HUDEP-2 (cell line): ENCODE results near the gene DENND5A.
A peak's percentile ranks its signal among the peaks of the same experiment; 100 is the strongest.
"Not testable (repeated sequence)": the region's sequence is repeated elsewhere in the genome, so short reads cannot be mapped to it uniquely, and the experiment has no call there.

Experiments
- DNase-seq, 76 experiments: peaks; one replicate each; lab custom pipeline; 2025; ENCODE audit not compliant: unreplicated experiment in 76 of 76; lab: John Stamatoyannopoulos, UW

The DENND5A gene

DNA sequence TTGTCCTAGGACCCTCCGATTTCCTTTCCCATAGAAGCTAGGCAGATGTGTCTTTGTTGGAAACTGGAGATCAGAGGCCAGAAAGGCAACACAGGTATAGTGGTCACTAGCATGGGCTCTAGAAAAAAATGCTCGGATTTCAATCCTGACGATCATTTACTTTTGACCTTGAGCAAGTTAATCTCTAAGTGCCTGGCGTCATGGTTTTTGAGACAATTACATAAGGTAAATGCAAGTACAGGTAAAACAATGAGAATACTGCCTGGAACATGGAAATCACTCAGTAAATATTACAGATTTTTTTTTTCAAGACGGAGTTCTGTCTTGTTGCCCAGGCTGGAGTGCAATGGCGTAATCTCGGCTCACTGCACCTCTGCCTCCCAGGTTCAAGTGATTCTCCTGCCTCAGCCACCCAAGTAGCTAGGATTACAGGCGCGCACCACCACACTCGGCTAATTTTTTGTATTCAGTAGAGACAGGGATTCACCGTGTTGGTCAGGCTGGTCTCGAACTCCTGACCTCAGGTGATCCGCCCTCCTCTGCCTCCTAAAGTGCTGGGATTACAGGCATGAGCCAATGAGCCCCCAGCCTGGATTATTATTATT is 1.1 kb upstream of the DENND5A start:
- DNase-seq, result no peak

DNA sequence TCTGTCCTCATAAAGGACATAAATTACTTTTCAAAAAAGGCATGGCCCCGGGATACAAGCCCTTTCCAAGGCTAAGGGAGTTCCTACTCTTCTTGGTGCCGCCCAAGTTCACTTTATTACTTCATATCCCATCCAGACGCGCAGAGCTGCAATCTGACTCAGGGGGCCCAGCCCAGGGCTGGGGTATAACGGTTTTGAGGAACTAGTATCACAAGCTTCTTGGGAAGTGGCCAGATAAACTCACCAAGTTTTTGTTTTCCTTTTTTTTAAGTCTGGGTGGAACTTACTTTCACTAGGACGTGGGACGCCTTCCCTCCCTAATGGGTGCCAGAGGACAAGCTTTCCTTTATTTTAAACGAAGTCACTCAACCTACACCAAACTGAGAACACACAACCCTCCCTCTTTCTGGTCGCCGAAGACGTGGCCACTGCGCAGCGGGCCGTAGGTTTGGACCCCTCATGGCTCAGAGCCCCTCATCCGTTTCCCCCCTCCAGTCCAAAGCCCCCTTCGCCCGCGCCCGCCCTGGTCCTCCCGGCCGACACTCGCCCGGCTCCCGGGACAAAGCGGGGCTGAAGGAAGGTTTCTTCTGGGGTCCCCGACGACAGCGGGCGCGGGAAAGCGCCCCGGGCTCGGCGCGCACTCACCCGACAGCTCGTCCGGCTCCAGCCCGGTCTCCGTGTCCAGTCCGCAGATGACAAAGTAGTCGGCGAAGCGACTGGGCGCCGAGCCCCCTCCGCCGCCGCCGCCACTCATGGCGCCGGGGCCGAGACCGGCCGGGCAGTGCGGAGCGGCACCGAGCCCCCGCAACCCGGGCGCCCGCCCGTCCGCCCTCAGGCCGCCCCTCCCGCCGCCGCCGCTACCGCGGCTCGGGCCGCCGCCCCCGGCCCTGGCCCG is 587 bp downstream of the DENND5A start:
- peak in 39 of 76 experiments; percentile 2 to 43 (median 19) for DNase-seq

DNA sequence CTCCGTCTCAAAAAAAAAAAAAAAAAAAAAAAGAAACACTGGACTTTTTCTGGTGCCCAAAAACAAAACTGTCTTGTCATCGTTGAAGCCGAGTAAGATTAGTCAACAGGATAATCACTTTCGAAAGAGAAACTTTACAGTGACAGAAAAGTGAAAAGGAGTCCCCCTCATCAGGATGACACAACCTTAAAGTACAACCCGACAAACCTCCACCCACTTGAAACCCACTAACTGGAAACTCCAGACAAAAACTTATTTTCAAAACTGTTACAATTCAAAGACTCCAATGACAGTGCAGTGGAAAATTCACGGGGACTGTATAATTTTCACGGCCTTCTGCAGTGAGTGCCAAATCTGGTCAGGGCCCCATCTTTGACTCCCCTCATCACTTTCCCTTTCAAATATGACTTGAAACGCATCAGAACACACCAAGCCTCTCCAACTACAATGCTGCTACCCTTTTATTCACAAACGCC is 1.3 kb downstream of the DENND5A start:
- no peak for DNase-seq

DNA sequence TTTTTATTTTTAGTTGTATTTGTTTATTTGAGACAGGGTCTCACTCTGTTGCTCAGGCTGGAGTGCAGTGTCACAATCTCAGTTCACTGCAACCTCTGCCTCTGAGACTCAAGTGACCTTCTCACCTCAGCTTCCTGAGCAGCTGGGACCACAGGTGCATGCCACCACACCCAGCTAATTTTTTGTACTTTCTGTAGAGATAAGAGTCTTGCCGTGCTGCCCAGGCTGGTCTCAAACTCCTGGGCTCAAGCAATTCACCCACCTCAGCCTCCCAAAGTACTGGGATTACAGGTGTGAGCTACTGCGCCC is 4.4 kb downstream of the DENND5A start:
- not testable (repeated sequence) for DNase-seq

DNA sequence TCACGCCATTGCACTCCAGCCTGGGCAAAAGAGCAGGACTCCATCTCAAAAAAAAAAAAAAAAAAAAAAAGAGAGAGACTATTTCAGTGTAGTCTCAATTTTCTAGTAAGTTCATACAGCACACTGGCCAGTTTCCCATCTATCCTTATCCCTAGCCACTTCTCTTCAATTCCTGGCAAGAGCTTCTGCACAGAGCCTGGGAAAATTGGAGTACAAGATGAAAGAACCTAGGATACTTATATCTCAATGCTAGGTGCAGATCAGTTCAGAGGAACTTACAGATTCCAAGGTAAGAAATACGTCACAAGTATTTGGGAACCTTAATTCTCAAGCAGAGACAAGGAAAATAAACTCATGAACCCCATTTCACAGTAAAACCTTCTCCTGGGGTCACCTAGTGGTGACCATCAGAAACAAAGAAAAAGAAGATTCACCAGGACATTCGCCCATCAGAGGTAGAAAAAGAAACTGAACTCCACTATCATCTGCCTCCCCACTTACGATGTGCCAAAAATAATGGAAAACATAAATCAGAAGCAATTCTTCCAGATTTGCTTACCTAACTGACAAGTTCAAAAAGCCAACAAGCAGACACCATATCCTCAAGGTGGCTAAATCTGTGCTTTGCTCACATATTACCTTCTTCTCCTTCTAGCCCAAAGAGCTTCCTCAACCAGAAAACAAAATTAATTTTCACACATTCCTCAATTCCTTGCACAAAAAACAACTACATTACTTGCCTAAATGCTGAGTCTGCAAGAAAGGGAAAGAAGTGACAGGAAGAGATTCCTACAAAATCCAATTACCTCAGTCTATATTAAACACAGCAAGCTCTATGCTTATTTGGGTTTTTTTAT is 4.9 kb downstream of the DENND5A start:
- DNase-seq, result no peak

DNA sequence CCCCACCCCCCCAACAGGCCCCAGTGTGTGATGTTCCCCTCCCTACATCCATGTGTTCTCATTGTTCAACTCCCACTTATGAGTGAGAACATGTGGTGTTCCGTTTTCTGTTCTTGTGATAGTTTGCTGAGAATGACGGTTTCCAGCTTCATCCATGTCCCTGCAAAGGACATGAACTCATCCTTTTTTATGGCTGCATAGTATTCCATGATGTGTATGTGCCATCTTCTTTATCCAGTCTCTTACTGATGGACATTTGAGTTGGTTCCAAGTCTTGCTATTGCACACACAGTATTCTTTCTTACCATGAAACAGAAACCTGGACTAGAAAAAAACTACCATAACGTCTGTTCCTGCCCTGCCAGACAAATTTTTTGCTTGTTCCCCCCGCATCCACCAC is 6.9 kb downstream of the DENND5A start:
- DNase-seq, result not testable (repeated sequence)

DNA sequence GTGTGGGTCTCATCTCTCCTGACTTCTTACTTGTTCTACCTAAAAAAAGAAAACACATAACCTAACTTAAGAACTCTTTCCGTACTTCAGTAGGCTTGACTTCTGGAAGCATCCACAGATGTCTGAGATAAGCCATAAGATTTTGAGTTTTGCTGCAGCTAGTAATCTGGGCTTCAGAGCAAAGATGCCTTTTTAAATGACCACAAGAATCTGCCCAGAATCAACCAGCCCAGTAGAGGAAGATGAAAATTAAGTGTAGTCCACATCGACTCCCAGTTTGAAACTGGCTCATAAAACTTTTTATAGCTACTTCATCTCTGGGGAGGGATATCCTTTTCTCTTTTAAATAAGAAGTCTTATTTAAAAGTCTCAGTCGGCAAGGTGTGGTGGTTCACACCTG is 10.7 kb downstream of the DENND5A start:
- no peak for DNase-seq

DNA sequence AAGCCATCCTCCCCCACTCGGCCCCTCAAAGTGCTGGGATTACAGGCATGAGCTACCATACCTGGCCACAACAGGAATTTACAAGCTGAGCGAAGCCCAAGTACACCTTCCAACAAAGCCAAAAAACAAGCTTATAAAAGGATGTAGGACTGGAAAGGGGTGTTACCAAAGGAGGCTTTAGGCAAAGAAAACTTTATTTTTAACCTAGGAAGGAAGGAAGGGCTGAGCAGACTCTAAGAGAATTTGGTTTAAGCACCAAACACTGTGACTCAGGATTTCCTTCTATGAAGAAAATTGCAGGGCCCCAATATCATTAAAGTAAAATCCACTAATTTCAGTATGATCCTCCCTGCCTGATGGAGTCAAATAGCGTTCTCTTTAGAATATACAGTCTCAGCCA is 12.1 kb downstream of the DENND5A start:
- no peak for DNase-seq

DNA sequence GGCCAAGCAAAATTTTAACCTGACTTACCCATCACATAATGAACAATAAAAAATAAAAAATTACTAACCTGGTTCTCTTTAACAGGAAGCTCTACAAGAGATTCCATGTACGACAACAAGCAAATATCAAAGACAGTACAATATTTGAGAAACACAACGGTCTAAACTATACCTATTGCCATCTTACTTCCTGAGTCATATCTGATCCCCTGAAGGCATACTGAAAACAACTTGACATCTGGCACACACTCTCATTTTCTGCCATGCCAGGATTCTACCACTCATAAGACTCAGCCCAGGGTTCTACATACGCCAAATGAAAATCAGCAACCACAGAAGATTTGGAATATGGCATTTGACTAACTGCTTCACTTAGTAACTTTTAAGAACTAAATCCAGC is 13.8 kb downstream of the DENND5A start:
- no peak for DNase-seq

DNA sequence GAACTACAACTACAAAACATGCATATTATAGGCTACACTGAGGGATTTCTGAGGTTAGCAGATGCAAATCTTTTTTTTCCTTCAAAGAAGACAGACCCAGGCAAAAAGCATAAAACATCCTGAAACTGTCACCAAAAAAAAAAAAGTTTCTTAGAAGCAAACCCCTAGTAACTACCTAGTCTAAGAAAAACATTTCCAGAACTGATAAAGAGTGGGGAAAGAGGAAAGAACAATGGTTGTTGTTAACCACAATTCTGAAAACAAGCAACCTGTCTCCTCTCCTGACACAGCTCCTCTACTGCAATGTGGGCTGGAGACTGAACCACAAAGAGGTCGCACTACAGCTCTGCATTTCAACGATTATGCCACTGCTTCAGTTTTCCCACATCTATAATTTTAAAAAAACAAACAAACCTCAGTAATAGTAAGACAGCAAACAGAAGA is 15.0 kb downstream of the DENND5A start:
- DNase-seq, result no peak

DNA sequence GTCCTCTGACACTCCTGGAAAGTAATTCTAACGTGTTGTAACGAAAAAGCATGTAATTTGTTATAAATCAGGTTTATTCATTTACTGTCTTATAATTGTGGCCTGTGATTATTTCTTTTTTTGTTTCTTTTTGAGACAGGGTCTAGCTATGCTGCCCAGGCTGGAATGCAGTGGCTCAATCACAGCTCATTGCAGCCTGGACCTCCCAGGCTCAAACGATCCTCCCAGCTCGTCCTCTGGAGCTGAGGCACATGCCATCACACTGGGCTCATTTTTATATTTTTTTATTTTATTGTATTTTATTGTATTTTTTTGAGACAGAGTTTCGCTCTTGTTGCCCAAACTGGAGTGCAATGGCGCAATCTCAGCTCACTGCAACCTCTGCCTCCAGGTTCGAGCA is 15.9 kb downstream of the DENND5A start:
- no peak for DNase-seq

DNA sequence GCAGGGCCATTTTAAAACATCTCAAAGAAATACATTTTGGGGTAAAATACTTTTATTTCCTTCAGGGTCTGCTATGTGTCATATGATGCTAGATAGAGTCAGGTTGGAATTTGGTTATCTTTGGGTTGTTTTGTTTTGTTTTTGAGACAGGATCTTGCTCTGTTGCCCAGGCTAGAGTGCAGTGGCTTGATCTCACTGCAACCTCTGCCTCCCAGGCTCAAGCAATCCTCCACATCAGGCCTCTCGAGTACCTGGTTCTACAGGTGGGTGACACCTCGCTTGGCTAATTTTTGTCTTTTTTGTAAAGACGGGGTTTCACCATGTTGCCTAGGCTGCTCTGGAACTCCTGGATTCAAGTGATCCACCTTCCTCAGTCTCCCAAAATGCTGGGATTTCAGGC is 17.3 kb downstream of the DENND5A start:
- no peak for DNase-seq

DNA sequence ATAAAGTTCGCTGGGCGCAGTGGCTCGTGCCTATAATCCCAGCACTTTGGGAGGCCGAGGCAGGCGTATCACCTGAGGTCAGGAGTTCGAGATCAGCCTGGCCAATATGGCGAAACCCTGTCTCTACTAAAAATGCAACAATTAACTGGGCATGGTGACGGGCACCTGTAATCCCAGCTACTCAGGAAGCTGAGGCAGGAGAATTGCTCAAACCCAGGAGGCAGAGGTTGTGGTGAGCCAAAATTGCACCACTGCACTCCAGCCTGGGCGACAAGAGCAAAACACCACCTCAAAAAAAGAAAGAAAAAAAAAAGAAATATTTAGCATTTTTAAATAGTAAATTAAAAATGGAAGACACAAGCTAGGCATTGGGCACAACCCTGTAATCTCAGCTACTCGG is 28.9 kb downstream of the DENND5A start:
- not testable (repeated sequence) for DNase-seq

DNA sequence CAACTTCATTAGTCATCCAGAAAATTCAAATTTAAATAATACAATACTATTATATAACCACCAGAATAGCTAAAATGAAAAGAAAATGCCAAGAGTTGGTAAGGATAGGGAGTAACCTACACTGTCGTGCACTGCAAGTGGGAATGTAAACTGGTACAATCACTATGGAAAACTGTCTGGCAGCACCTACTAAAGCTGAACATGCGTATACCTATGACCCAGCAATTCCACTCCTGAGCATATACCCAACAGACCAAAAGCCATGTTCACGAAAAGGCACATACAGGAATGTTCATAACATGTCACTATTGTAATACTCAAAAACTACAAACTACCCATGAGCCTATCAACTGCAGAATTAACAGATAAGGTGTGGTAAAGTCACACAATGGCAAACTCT is 32.7 kb downstream of the DENND5A start:
- DNase-seq, result no peak

DNA sequence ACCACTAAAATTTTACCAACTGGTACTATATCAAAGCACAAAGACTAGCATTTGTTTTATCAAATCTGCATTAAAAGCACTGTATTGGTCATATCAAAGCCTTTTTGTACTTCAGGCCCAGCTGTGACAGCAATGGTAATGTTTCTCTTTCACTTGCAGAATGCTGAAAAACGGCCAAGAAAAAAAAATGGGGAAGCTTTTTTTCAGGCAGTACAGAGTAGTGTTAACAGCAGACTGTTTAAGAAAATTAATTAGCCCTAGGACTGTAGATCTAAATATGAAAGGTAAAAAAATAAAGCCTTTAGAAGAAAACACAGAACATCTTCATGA is 33.3 kb downstream of the DENND5A start:
- peak in 2 of 76 experiments; percentile 5 for DNase-seq

DNA sequence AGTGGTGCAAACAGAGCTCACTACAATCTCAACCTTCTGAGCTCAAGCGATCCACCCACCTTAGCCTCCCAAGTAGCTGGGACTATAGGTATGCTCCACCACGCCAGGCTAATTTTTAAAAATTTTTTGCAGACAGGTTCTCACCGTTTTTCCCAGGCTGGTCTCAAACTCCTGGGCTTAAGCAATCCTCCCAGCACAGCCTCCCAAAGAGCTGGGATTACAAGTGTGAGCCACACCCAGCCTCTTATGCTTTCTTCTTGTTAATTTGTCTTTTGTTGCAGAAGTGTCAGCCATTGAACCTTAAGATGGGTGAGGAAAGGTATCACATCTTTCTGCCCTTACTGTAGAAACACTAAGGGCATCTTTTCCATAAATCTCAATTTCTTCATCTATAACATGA is 34.9 kb downstream of the DENND5A start:
- DNase-seq, result no peak

DNA sequence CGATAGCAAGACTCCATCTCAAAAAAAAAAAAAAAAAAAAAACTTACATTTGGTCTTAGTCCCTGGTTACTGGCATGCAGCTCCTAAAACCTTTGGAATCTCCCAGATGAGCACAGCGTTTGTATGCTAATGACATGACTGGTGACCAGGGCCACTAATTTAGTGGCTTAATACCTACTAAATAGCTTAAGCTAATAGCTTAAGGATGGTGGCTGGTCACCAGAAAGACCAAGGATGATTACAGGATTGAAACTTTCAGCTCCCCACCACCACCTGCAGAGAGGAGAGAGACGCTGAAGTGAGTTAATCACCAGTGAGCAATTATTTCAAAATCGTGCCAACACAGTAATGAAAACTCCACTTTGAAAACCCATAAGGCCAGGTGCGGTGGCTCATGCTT is 37.1 kb downstream of the DENND5A start:
- DNase-seq, result no peak

DNA sequence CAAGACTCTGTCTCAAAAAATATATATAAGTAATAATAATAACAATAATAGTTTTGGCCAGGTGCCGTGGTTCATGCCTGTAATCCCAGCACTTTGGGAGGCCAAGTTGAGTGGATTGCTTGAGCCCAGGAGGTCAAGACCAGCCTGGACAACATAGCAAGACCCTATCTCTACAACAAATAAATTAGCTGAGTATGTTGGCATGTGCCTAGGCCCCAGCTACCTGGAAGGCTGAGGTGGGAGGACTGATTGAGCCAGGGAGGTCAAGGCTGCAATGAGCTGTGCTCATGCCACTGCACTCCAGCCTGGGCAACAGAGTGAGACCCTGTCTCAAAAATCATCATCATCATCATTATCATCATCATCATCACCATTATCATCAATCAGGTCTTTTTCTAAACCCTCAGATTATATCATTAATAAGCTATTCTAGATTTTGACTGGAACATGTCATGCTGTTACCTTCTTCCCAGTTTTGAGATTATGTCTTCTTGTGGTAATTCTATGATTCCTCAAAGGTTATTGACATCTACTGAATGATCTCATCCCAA is 39.3 kb downstream of the DENND5A start:
- no peak for DNase-seq

DNA sequence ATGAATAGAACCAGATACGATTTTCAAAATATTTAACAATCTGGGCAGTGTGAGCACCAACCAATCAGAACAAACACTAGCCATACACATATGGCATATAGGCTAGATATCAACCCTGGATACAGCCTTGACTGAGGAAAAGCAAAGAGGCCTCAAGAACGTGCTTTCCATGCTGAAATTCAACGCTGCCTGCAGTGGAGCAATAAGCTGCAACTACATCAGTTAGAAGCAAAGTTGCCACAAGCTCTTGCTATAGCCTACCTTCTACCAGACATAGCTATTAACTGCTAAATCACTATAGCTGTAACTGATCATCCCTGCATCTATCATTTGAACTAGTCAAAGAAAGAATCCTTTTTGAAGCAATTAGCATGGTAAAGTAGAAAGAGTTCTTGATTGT is 42.5 kb downstream of the DENND5A start:
- no peak for DNase-seq

DNA sequence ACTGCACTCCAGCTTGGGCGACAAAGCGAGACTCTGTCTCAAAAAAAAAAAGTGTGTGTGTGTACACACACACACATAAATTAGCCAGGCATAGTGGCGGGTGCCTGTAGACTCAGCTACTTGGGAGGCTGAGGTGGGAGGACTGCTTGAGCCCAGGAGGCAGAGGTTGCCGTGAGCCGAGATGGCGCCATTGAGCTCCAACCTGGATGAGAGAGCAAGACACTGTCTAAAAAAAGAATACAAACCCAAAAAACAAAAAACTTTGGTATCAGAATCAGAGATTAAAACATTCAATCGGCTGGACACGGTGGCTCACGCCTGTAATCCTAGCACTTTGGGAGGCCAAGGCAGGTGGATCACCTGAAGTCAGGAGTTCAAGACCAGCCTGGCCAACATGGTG is 44.3 kb downstream of the DENND5A start:
- not testable (repeated sequence) for DNase-seq

DNA sequence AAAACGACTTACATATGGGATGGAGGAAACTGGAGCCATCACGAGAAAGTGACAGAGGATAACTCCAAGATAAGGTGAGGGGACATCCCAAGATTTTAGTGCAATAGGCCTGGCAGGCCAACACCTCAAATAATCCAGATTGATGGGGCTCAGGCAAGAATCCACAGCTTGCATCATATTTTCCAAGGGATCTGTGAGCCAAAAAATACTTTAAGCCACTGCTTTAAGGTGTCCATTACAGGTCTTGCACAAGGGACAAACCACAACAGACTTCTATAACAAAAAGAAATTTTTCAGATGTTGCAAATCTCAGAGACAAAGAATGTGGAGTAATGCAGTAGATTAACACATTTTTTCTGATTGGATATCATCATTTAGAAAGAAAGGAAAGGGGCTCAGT is 45.6 kb downstream of the DENND5A start:
- no peak for DNase-seq
